Activated CD4-positive, CD25-positive, alpha-beta regulatory T cell treated with anti-CD3 and anti-CD28 coated beads, Interleukin-2, amount 50 U/mL, for 24 hours (primary cell): ENCODE data around the gene PORCN.
A peak's percentile ranks its signal among the peaks of the same experiment; 100 is the strongest.
"Not testable (repeated sequence)": the region's sequence is repeated elsewhere in the genome, so short reads cannot be mapped to it uniquely, and the experiment has no call there.

Experiments used
- ATAC-seq, 2 donors: fragments of 150-1000 bp; cut with Tn5 transposase; one replicate each; pipeline ENCODE4 v1.10.0; 2021; ENCODE audit warnings: mild to moderate bottlenecking in 1 of 2, moderate library complexity in 1 of 2

The PORCN gene

DNA sequence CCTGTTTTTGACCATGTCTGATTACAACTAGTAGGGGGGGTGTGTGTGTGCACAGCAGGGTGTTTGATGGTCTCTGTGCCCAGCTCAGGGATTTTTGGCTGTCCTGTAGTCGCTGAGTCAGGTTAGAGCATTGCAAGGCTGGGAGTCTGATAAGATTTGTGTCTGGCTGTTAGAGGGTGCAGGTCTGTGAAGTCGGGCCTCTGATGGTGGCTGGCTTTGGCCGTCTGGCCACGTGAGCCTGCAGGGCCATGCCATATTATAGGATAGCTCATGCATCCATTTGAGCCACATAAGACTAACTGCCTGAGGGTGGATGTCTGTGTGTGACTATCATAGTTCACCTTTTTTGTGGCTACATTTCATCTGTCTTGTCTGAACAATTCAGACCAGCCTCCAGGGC, 4.9 kb downstream of the PORCN start:
- no peak for ATAC-seq

DNA sequence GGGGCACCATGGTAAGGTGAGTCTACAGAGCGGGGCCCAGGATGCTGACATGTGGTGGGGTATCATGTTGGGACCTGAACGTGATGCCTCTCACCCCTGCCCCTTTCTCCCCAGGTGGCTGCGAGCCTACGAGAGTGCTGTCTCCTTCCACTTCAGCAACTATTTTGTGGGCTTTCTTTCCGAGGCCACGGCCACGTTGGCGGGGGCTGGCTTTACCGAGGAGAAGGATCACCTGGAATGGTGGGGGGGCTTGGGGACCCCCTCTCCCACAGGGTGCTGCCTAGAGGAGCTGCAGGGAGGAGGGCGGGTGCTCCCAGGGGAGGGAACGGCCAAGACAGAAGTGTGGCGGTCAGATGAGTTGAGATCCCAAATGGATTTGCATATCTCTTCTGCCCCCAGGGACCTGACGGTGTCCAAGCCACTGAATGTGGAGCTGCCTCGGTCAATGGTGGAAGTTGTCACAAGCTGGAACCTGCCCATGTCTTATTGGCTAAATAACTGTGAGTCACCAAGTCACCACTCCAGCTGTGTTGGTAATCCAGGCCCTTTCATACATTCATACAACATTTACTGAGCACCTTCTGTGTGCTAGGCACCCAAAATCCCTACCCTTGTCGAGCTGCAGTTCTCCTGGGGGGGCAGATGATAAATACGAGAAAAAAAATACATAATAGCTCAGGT, 5.5 kb downstream of the PORCN start:
- no peak for ATAC-seq

DNA sequence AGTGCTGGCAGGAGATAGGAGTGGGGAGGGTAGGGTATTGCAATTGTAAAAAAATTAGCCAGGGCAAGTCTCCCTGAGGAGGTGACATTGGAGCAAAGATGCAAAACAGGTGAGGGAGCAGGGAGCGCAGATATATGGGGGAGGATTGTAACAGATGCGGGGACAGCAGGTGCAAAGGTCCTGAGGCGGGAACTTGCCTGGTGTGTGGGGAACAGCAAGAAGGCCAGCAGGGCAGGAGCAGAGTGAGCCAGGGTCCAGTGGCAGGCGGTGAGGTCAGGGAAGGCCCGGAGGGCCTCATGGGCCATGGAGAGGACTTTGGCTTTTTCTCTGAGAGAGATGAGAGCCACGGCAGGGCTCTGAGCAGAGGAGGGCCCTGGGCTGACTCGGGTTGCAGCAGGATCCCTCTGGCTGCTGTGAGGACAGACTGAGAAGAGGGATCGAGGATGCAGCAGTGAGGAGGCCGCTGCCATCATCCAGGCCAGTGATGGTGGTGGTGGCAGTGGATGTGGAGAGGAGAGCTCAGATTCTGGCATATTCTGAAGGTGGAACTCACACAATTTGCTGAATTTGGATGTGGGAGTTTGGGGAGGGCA, 6.2 kb downstream of the PORCN start:
- ATAC-seq = no peak

DNA sequence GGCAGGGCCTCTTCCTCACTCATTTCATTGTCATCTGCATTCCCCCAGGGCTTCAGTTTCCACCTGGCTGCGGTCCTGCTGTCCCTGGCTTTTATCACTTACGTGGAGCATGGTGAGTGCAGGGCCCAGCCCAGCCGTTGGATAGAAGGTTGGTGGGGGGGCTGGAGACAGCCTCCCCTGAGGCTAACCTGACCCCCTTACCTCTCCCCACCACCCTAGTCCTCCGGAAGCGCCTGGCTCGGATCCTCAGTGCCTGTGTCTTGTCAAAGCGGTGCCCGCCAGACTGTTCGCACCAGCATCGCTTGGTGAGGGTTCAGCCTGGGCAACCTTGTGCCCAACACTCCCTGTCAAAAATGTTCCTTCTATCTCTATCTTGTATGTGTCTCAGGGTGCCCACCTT, 7.0 kb downstream of the PORCN start:
- ATAC-seq = no peak

DNA sequence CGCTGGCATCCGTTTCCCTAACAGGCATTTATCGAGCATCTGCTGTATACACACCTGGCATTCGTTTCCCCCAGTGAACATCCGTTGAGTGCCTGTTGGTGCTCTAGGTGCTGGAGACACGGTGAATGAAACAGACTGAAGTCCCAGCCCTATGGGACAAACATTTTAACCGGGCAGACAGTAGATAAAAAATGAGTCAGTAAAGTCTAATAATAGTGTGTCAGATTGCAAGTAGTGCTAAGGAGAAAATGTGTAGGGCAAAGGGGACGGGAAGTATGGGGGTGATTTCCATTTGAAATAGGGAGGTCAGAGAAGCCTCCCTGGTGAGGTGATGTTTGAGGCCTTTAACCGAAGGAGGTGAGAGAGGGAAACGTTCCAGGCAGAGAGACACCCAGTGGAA, 7.5 kb downstream of the PORCN start:
- ATAC-seq = no peak

DNA sequence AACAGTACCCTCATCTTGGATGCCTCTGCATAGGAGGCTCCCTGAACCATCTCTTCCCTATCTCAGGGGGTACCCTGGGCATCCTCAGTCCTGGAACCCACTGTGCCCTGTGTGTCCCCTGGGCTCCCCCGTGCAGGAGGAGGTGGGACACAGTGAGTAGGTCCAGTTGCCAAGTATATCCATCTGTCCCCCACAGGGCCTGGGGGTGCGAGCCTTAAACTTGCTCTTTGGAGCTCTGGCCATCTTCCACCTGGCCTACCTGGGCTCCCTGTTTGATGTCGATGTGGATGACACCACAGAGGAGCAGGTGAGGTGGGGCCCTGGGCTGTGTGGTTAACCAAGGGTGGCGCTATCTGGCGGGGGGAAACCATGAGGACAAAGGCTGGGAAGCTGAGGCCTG, 8.2 kb downstream of the PORCN start:
- no peak for ATAC-seq

DNA sequence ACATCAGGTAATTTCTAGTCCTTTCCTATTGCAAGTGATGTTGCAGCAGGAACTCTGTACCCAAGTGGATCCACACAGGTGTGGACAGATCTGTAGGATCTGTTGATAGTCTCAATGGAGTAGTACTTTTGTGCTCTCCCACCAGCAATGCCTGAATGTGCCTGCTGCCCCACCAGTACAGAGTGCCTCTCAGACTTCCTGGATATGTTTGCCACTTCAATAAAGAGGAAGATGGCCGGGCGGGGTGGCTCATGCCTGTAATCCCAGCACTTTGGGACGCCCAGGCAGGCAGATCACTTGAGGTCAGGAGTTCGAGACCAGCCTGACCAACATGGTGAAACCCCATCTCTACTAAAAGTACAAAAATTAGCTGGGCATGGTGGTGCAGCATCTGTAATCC, 10.7 kb downstream of the PORCN start:
- ATAC-seq = not testable (repeated sequence)

DNA sequence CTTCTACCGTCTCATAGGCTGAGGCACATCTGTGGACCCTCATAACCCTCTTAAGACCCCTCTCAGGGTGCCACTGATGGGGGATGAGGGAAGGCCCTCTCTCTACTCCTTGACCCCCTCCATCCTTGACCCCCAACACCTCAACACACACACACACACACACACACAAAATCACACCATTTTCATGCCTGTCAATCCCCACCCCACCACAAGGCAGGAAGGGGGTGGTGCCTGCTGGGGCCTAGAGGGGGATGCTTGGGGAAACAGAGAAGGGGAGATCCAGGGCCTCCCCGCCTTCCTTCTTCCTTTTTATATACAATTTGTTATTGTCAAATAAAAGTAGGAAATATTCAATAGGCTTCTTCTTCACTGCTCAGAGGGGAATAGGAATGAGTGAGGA, 11.7 kb downstream of the PORCN start:
- ATAC-seq = no peak

DNA sequence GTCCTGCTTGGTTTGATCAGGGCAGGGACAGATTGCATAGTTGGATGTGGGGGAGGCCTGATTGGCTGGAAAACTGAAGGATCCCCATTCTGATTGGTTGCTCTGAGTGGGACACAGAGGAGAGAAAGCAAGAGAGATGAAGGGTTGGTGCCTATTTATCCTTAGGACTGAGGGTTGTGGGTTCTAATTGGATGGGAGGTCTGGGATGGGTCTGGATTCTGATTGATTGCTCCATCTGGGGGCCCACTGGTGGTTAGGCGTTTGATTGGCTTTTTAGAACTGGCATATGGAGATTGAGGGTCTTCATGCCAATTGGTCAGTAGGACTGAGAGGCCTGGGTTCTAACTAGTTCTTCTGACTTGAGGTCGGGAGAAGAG, 12.2 kb downstream of the PORCN start:
- ATAC-seq = no peak

DNA sequence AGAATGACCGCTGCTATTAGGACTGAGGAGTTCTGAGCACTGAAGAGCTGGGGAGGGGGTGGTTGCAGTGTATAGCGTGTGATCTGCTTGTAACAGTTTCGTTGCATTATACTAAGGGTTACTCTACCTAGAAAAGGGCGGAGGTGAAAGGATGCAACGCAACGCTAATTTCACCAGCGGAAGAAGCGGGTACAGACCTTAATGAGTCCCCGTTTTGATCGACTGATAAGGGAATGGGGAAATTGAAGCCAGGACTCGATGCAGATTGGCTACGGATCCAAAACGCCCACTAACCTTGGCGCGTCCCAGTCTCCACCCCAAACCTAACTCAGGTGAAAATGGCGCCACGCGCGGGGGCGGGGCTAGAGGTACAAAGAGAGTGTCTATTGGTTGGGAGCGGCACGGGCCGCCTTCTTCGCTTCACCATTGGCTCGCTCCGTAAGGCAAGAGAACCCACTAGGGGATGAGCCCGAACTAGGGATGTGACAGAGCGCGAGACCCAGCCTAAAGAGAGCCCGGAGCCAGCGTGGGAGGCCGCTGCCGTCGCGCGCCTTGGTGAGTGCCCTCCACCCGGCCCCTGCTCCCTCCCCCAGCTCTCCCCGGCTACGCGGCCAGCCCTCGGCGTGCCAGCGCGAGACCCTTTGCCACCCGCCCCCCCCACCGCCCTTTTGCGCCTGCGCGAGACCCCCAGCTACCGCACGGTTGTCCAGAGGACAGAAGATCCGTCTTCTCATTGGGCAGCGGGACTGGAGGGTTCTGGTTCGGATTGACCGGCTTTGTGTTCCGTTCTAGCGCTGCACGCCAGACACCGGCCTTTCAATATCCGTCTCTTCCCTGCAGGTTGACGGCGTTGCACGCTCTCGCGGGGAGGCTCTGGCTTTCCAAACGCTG, 12.8 kb downstream of the PORCN start, which contains the start of gene EBP:
Gene EBP (plus strand): TSS at position 456 of the 891 bp plus-strand sequence. CDS start 1,964 bp downstream, outside the sequence.
- ATAC-seq = peak; percentile 93 to 96

DNA sequence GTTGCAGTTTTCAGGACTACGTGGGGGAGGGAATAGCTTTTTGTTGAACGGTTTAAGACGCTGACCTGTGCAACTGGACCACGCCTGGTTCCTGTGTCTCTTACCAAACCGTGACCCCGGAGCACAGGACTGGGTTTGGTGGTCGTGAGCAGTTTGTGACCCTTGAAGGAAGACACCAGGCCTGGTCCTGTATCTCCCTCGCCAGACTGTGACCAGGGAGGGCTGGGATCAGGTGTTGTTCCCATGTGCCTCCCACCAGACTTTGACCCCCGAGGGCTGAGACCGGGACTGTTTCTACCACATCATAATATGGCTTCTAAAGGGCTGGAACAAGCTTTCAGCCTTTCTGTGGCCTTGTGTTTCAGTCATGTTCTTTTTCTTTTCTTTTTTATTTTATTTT, 13.5 kb downstream of the PORCN start:
- ATAC-seq = no peak

DNA sequence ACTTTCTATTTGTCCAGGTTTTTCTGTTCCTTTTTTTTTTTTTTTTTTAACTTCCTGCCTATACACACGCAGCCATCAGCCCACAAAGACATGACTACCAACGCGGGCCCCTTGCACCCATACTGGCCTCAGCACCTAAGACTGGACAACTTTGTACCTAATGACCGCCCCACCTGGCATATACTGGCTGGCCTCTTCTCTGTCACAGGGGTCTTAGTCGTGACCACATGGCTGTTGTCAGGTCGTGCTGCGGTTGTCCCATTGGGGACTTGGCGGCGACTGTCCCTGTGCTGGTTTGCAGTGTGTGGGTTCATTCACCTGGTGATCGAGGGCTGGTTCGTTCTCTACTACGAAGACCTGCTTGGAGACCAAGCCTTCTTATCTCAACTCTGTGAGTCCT, 14.9 kb downstream of the PORCN start:
- no peak for ATAC-seq

DNA sequence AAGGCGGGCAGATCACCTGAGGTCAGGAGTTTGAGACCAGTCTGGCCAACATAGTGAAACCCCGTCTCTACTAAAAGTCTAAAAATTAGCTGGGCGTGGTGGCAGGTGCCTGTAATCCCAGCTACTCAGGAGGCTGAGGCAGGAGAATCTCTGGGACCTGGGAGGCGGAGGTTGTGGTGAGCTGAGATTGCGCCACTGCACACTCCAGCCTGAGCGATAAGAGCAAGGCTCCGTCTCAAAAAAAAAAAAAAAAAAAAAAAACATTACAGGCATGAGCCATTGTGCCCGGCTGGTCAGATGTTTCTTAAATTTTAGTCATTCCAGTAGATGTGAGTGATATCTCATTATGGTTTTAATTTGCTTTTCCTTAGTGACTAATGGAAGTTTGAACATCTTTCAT, 17.1 kb downstream of the PORCN start:
- not testable (repeated sequence) for ATAC-seq

DNA sequence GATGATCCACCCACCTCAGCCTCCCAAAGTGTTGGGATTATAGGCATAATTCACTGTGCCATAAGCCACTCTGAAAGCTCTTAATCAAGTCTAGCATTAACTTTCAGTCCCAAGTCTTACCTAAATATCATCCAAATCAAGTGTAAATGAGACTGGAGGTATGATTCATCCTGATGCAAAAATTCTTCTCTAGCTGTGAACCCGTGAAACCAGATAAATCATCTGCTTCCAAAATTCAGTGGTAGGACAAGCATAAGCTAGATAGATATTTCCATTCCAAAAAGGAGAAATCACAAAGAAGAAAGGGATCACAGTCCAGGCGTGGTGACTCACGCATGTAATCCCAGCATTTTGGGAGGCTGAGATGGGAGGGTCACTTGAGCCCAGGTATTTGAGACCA, 21.9 kb downstream of the PORCN start:
- no peak for ATAC-seq

DNA sequence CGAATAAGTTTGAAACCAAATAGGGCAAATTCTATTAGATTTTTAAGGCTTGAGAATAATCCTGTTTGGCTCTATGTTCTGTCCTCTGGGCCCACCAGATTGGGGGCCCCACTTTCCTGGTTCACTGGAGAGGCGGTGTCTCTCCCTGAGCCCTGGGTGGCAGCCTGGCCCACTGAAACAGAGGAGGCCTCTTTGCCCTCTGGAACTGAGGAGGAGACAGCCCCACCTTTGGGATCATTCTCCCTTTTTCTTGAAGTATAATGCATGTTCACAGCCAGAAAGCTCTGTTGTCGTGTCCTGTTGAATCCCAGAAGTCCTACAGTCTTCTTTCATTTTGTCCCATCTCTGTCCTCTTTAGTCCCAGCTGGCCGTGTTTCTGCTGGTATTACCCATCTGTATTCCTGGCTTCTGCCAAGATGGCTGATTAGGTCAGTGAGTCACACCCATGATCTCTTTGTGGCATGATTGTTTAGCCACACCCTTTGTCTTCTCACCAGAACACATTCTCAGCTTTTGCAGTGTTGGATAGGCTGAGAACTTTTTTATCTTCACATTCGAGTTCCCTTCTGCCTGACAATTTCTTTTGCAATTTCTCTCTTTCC, 22.7 kb downstream of the PORCN start:
- peak; percentile 50 to 67 for ATAC-seq

DNA sequence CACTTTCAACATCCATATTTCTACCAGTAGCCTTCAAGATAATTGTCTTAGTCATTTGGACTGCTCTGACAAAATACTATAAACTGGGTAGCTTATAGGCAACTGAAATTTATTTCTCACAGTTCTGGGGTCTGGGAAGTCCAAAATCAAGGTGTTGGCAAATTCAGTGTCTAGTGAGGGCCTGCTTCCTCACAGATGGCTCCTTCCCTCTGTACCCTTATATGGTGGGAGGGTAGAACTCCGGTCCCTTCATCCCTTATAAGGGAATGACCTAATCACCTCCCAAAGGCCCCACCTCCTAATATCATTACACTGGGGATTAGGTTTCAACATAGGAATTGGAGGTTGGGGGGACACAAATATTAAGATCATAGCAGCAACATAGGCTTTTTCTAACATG, 23.4 kb downstream of the PORCN start:
- ATAC-seq = no peak

DNA sequence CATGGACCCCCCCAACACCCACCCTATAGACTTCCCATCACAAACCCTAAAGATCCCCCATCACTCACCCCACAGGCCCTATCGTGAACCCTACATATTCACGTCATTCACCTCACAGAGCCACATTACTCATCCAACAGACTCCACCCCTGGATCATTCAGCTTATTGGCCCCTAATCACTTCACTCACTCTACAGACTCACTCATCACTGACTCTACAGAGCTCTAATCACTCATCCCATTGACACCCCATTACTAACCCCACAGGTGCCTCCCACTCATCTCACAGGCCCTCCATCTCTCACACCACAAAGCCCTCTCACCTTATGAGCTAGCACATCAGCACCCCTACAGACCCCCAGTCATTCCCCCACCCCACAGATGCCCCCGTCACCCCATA, 24.4 kb downstream of the PORCN start:
- ATAC-seq = peak; percentile 72 to 83

DNA sequence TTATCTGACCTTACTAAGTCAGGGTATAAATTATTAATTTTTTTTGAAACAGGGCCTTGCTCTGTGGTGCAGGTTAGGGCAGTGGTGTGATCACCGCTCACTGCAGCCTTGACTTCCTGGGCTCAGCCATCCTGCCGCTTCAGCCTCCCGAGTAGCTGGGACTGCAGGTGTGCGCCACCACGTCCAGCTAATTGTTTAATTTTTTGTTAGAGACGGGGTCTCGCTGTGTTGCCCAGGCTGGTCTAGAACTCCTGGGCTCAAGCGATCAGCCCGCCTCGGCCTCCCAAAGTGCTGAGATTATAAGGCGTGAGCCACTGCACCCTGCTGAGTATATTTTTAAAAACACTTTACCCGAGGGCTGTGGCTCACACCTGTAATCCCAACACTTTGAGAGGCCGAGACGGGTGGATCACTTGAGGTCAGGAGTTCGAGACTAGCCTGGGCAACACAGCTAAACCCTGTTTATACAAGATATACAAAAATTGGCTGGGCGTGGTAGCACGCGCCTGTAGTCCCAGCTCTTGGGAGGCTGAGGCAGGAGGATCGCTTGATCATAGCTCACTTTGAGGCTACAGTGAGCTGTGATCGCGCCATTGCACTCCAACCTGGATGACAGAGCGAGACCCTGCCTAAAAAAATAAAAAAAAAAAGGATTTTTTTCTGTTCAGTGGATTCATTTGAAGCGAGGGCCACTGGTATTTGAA, 30.0 kb downstream of the PORCN start:
- ATAC-seq = no peak

DNA sequence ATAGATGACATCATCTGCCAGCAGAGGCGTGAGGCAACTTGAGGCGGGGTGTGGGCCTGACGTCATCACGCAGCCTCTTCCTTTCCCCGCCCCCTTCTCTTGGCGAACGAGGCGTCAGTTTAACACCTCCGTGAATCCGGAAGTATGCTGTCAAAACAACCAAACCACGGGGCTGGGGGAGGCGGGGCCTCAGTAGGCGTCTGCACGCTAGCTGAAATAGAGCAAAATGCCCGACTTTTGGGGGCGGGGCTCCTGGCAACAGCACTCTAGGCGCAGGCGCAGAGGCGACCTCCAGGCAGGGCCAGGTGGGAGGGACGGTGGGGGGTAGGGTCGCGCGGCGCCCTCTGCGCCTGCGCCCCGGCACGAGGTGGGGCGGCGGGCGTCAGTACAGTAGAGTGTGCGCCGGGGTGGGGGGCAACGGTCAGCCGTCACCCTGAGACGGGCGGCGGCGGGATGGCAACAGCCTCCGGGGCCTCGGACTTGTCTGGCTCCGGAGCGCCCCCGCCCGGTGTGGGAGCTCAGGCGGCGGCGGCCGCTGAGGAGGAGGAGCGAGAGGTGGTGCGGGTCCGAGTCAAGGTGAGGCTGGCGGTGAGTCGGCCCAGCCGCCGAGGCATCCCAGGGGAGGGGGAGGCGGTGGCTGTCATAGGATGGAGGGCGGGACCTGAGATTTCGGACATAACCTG, 30.7 kb downstream of the PORCN start, which contains the start of gene TBC1D25:
Gene TBC1D25 (plus strand): TSS at position 370 of the 683 bp plus-strand sequence. CDS start 84 bp downstream, at position 454.
- peak; percentile 86 to 88 for ATAC-seq

DNA sequence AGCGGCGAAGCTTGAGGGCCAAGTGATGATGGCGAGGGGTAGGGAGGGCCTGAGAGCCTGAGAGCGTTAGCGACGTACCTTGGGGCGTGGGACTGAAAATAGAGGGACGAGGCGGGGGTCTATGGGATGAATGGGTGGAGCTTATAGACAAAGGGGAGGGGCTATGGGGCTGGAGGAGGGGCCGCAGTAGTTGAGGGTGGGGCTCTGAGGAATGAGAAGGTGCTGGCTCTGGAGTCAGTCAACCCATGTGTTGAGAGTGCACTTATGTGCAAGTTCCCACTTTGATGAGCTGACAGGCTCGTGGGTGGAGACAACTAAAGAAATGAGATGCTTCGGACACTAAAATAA, 31.2 kb downstream of the PORCN start:
- peak; percentile 61 to 66 for ATAC-seq

DNA sequence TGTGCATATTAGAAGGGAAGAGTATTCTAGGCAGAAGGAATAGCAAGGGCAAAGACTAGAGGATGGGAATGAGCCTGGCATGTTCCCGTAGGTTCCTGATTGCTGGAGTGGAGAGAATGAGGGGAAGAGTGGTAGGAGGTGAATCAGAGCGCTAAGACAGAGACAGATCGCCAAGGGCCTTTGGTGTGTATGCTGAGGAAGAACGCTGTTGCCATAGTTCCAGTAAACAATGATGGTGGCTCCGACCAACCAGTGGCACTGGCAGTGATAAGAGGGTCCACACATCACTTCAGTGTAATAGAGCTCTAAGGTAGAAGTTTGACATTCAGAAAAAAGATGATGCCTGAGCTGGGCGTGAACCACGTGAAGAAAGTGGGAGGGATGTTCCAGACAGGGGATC, 31.7 kb downstream of the PORCN start:
- no peak for ATAC-seq
